Kidney (tissue), 14 donors: ENCODE results near the gene SNTG2. TPM values are rescaled to one million over a fixed set of nuclear protein-coding genes. Genes with fewer than 3 reads are reported as not detected.

Source experiments
- DNase-seq, 5 donors: peaks; one replicate each; pipeline ENCODE4 v3.0.0-alpha.2; 2013 to 2020
- FAIRE-seq: peaks from 2 replicates; lab custom pipeline; 2012; peaks lifted over from hg19 to GRCh38; lab: Jason Lieb, UNC
- H3K27ac ChIP-seq, 2 donors: one replicate each; pipeline ENCODE4 v1.7.0; 2013; ENCODE audit warnings: low read depth in 2 of 2, low read length in 2 of 2, inconsistent platforms in 1 of 2
- H3K27me3 ChIP-seq: one replicate; pipeline ENCODE4 v1.7.1; 2013; ENCODE audit warnings: low read length, inconsistent platforms; ENCODE audit not compliant: control insufficient read depth, insufficient read depth
- H3K36me3 ChIP-seq, 3 donors: one replicate each; pipeline versions ENCODE4 v1.7.0 to v1.7.1; 2013; ENCODE audit warnings: low read length in 3 of 3, control low read depth in 1 of 3, inconsistent platforms in 1 of 3; ENCODE audit not compliant: insufficient read depth in 3 of 3, control insufficient read depth in 2 of 3
- H3K4me1 ChIP-seq, 3 donors: one replicate each; pipeline versions ENCODE4 v1.7.0 to v1.7.1; 2013; ENCODE audit warnings: low read length in 3 of 3, inconsistent platforms in 1 of 3, low read depth in 1 of 3; ENCODE audit not compliant: control insufficient read depth in 2 of 3, insufficient read depth in 2 of 3
- H3K4me3 ChIP-seq, 3 donors: one replicate each; pipeline versions ENCODE4 v1.7.0 to v1.8.1; 2013; ENCODE audit warnings: low read length in 3 of 3, control low read depth in 1 of 3, inconsistent platforms in 1 of 3
- H3K9ac ChIP-seq, 3 donors: one replicate each; pipeline versions ENCODE4 v1.7.0 to v1.7.1; 2013; ENCODE audit warnings: low read length in 3 of 3, control low read depth in 1 of 3, inconsistent platforms in 1 of 3
- H3K9me3 ChIP-seq, 3 donors: one replicate each; pipeline versions ENCODE4 v1.7.0 to v1.7.1; 2013; ENCODE audit warnings: low read length in 3 of 3, control low read depth in 1 of 3, inconsistent platforms in 1 of 3; ENCODE audit not compliant: control insufficient read depth in 2 of 3, insufficient read depth in 1 of 3
- intact Hi-C: fragments of 100-400 bp; cut with DNase I; formaldehyde crosslinking; loops from one replicate; pipeline ENCODE4 v1.11.1; 2022
- polyA plus RNA-seq: library from polyadenylated mRNA; stranded (reverse); fragments of 350-450 nt; fragmentation: Illumina TruSeq; extraction: RNeasy Lipid Tissue Mini Kit (QIAGEN cat#74804); gene quantifications from one replicate; pipeline ENCODE4 v1.2.3, GENCODE V29; 2014; ENCODE audit warnings: low read depth, low replicate concordance; ENCODE audit not compliant: insufficient read depth
- total RNA-seq: library from RNA; stranded (reverse); fragmentation: NEBNext Ultra II Directional; extraction: Animal tissue kit (Norgen Biotek cat#: 25700); gene quantifications from one replicate; pipeline ENCODE4 v1.2.1, GENCODE V29; 2021
- TF ChIP-seq, protein P1 (sequence below): IDR thresholded peaks from 3 replicates; pipeline ENCODE4 v1.5.1; 2012; ENCODE audit warnings: mild to moderate bottlenecking, moderate library complexity, borderline replicate concordance; ENCODE audit not compliant: insufficient read depth; ENCODE audit errors: extremely low read depth
- donor health status: control.
- donor health status: control.
- donor health status: control.
- donor health status: control.
- donor health status: control.
- donor health status: DM: yes; HTN: yes; CAD: no.
- donor health status: Normal renal cell carcinoma (clear cell type).

The SNTG2 gene
- total and polyA plus RNA-seq, 2 donors from 2014 or later = 2.2 TPM; not detected in 1

DNA sequence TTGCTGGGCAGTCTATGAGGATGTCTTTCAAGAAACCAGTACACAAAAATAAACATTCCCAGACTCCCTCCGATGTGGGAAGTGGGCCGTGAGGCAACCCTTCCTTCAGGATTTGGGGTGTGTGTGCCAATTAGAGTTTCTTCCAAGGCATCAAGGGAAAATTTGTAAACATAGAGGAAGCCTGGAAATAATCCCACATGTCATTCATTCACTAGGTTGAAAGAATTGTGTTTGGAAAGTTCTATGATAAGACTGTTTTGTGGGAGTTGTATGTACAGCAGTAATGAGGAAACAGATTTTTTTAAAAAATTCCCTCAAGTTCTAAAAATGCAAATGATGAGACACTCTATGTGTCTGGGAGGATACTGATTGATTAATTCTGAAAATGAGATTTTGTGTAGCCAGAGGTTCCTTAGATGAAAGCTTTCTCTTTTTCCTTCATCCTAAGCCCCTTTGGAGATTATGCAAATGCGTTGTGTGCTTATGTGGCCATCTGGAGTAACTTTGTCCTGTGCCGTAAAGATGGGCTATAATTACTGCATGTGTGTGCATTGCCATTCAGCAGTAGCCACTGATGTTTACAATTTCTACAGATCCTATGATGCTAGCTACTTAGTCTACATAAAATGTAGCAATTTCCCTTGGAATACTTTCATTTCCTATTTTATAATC lies 354.8 kb downstream of the SNTG2 start:
- Histone ChIP-seq H3K9ac (no peak overlapping the region), H3K27me3 (no peaks in the 10 kb centered on the region), H3K9me3 (no peaks in the 10 kb centered on the region), H3K36me3 (no peaks in the 10 kb centered on the region), H3K4me1 (no peaks in the 10 kb centered on the region), H3K4me3 (no peak overlapping the region), H3K27ac (no peak overlapping the region)
- FAIRE-seq = no peak
- TF ChIP-seq, protein P1, sequence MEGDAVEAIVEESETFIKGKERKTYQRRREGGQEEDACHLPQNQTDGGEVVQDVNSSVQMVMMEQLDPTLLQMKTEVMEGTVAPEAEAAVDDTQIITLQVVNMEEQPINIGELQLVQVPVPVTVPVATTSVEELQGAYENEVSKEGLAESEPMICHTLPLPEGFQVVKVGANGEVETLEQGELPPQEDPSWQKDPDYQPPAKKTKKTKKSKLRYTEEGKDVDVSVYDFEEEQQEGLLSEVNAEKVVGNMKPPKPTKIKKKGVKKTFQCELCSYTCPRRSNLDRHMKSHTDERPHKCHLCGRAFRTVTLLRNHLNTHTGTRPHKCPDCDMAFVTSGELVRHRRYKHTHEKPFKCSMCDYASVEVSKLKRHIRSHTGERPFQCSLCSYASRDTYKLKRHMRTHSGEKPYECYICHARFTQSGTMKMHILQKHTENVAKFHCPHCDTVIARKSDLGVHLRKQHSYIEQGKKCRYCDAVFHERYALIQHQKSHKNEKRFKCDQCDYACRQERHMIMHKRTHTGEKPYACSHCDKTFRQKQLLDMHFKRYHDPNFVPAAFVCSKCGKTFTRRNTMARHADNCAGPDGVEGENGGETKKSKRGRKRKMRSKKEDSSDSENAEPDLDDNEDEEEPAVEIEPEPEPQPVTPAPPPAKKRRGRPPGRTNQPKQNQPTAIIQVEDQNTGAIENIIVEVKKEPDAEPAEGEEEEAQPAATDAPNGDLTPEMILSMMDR = no peak
- DNase-seq = no peak
- intact Hi-C loops = no loop called here

GRCh38 chr2:1306014-1306686 lies 355.5 kb downstream of the SNTG2 start:
- FAIRE-seq = no peak
- Histone ChIP-seq H3K9ac (no peak overlapping the region), H3K27ac (no peak overlapping the region), H3K4me3 (no peak overlapping the region), H3K4me1 (no peaks in the 10 kb centered on the region), H3K27me3 (no peaks in the 10 kb centered on the region), H3K36me3 (no peaks in the 10 kb centered on the region), H3K9me3 (no peaks in the 10 kb centered on the region)
- TF ChIP-seq, protein P1 = no peak
- peak in 1 of 5 donors; percentile 2 for DNase-seq
- intact Hi-C loops = no loop called here

DNA sequence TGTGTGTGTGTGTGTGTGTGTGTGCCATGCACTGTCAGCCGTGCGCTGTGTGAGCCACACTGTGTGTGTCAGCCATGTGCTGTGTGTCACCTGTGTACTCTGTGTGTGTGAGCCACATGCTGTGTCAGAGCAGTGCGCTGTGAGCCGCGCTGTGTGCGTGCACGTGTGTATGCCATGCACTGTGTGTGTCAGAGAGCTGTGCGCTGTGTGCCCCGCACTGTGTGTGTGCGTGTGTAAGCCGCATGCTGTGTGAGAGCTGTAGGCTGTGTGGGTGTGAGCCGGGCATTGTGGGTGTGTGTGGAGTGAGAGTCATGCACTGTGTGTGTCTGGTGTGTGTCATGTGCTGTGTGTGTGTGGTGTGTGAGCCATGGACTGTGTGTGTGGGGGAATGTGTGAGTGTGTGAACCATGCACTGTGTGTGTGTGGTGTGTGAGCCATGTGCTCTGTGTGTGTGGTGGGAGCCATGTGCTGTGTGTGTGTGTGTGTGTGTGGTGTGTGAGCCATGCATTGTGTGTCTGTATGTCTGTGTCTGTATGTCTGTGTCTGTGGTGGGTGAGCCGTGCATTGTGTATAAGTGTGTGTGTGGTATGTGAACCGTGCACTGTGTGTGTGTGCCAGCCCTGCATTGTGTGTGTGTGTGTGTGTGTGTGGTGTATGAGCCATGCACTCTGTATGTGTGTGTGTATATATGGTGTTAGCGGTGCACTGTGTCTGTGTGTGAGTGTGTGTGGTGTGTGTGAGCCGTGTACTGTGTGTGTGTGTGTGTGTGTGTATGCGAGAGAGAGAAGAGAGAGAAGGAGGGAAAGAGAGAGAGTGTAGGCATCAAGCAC lies 356.3 kb downstream of the SNTG2 start:
- Histone ChIP-seq H3K27ac (no peak overlapping the region), H3K4me3 (no peak overlapping the region), H3K4me1 (no peaks in the 10 kb centered on the region), H3K9me3 (no peaks in the 10 kb centered on the region), H3K9ac (no peak overlapping the region), H3K27me3 (no peaks in the 10 kb centered on the region), H3K36me3 (no peaks in the 10 kb centered on the region)
- TF ChIP-seq, protein P1 = no peak
- FAIRE-seq (no peak), DNase-seq (no peak)
- intact Hi-C loops = no loop called here
